ENCODE results near the gene CHRNE.

GRCh38 chr17:4891411-4892410 is 11.2 kb downstream of the CHRNE start:
- no peak for TF ChIP-seq CEBPB (IDR thresholded peaks at IDR 0.05; ENCODE audit: low read depth, low read length)
- no peak for TF ChIP-seq EZH2 (IDR thresholded peaks at IDR 0.05; ENCODE audit: low read depth, low read length, severe bottlenecking)
- TF ChIP-seq RBBP5 (IDR thresholded peaks at IDR 0.05; ENCODE audit: borderline replicate concordance, low read depth, low read length), result no peak
- TF ChIP-seq SIN3A (conservative IDR thresholded peaks at IDR 0.05 in 1 of 2, IDR thresholded peaks at IDR 0.05 in 1 of 2; ENCODE audit: low read depth in 1 of 2, low read length in 2 of 2), result no peak
- TF ChIP-seq POLR2AphosphoS5 (IDR thresholded peaks at IDR 0.05; ENCODE audit: low read depth, low read length), result no peak
- TF ChIP-seq POLR2A (IDR thresholded peaks at IDR 0.05; ENCODE audit: control extremely low read depth in 1 of 2, low read depth in 2 of 2, low read length in 2 of 2), result no peak
- no peak for TF ChIP-seq JUND (IDR thresholded peaks at IDR 0.05; ENCODE audit: low read length)
- TF ChIP-seq JUN (IDR thresholded peaks at IDR 0.05; ENCODE audit: low read depth, low read length), result no peak
- TF ChIP-seq SIRT6 (IDR thresholded peaks at IDR 0.05; ENCODE audit: low read length), result no peak
- no peak for TF ChIP-seq CTCF (IDR thresholded peaks at IDR 0.05; ENCODE audit: control extremely low read depth in 1 of 3, insufficient read depth in 1 of 3, low read depth in 1 of 3, low read length in 3 of 3)
- TF ChIP-seq TBP (IDR thresholded peaks at IDR 0.05; ENCODE audit: low read depth, low read length), result no peak
- TF ChIP-seq SP1 (IDR thresholded peaks at IDR 0.05; ENCODE audit: low read depth, low read length), result no peak
- TF ChIP-seq NRF1 (IDR thresholded peaks at IDR 0.05; ENCODE audit: low read depth, low read length), result no peak

Data from H1 (cell line).